Erythroblast (primary cell): Measurements from ENCODE around the gene TMEM234.
A peak's percentile ranks its signal among the peaks of the same experiment; 100 is the strongest.

Experiments
- GATA1 ChIP-seq: IDR thresholded peaks from 2 replicates; pipeline ENCODE4 v1.6.1; 2011; ENCODE audit warnings: low read depth, mild to moderate bottlenecking, control low read depth, low read length, moderate library complexity
- POLR2A ChIP-seq: IDR thresholded peaks from 2 replicates; pipeline ENCODE4 v1.6.1; 2011; ENCODE audit warnings: mild to moderate bottlenecking, low read length

DNA sequence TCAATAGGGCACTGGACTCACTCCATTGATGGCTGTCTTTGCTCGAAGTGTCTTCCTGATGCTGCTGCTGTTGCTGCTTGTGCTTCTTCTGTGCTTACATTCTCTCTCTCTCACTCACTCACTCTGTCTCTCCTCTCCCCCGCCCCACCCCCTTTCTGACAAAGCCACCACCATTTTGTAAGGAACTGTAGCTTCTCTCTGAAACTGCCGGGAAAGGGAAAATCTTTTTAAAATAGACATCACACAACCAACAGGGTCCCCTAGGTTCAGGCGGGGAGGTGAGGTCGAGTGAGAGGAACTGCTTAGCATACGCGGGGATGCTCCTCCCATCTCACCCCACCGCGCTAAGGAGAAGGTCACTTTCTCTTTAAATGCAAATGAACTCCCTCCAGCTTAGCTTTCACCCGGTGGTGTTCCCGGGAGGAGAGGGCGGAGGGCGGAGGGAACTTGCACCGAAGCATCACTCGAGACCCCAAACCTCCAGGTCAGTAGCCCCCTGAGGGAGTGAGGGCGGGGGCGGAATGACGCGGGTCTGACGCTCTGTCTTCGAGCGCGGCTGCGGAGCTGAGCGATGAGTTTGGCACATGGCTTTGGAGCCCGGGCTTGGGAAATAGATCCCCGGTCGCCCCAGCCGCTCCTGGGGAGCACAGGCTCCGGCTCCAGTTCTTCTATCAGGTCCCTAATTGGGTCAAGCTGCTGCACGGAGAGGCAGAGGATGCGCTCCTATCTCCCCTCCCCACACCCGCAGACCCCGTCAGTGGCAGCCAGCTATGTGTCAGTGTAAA is 21.7 kb downstream of the TMEM234 start, which contains the start of gene CCDC28B:
- TF ChIP-seq POLR2A (peak; percentile 11), GATA1 (no peak)
